NCI-H1105 (cell line): Measurements from ENCODE around the gene PUS1.
"Not testable (repeated sequence)": the region's sequence is repeated elsewhere in the genome, so short reads cannot be mapped to it uniquely, and the experiment has no call there.

Source experiments
- DNase-seq: peaks from one replicate; lab custom pipeline; 2025; lab: John Stamatoyannopoulos, UW

Gene PUS1

DNA sequence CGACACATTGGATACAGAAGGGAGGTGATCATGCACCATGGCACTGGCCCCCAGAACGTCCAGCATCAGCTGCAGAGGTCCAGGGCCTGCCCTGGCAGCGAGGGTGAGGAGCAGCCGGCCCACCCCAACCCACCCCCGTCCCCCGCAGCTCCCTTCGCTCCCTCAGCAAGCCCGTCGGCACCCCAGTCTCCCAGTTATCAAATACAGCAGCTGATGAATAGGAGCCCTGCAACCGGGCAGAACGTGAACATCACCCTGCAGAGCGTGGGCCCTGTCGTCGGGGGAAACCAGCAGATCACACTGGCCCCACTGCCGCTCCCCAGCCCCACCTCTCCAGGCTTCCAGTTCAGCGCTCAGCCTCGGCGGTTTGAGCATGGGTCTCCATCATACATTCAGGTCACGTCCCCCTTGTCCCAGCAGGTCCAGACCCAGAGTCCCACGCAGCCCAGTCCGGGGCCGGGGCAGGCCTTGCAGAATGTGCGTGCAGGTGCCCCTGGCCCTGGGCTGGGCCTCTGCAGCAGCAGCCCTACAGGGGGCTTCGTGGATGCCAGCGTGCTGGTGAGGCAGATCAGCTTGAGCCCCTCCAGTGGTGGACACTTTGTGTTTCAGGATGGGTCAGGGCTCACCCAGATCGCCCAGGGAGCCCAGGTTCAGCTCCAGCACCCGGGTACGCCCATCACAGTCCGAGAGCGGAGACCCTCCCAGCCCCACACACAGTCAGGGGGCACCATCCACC is 31.7 kb downstream of the PUS1 start:
- not testable (repeated sequence) for DNase-seq

DNA sequence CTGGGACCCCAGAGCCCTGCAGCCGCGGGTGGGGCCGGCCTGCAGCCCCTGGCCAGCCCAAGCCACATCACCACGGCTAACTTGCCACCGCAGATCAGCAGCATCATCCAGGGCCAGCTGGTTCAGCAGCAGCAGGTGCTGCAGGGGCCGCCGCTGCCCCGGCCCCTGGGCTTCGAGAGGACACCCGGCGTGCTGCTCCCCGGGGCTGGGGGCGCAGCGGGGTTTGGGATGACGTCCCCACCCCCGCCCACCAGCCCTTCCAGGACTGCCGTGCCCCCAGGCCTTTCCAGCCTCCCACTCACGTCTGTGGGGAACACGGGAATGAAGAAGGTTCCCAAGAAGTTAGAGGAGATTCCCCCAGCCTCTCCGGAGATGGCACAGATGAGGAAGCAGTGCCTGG is 32.3 kb downstream of the PUS1 start:
- not testable (repeated sequence) for DNase-seq

DNA sequence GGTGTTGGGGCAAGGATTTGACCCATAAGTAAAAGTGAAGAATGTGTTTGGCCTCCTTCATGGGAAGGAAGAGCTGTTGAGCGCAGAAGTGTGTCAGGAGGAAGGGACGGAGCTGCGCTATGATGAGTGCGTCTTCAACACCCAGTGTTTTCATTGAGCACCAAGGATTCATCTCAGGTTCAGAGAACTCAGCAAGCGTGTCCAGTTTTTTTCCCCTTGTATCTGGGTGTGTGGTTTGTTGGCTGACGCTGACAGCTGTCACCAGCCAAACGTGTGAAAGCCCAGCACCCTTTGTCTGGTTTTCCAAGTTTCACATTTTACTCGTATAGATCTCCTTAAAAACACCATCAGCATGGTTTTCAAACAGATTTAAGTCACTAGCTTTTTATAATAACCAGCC is 33.0 kb downstream of the PUS1 start:
- DNase-seq = no peak

DNA sequence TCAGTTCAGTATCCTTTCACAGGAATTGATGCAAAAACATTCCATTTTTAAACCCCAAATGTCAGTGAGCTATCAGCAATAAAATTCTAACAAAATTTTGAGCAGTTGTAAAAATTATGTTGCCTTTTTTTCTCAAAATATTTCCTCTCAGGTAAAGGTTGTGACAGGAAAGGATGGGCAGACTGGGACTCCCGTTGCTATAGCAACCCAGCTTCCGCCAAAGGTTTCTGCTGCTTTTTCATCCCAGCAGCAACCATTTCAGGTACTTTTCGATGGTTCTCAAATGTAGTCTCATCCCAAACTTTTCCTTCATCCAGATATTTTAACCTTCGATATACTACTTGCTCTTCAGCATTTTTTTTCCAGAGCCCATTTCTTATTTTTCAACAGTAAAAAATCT is 34.3 kb downstream of the PUS1 start:
- DNase-seq = no peak

DNA sequence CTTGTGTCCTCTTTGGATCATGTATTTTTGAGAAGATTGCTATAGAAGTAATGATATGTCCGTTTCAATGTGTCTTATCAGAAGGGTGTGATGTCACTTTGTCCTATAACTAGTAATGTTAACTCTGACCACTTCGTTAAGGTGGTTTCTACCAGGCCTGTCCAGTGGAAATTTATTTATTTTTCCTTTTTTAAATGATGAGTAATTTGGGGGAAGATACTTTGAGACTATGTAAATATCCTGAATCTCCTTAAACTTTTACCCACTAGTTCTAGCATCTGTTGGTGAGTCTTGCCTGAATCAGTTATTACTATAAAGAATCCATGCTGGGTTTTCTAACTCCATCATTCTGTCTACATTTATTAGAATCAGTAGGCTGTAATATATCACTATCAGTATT is 36.0 kb downstream of the PUS1 start:
- DNase-seq = no peak

DNA sequence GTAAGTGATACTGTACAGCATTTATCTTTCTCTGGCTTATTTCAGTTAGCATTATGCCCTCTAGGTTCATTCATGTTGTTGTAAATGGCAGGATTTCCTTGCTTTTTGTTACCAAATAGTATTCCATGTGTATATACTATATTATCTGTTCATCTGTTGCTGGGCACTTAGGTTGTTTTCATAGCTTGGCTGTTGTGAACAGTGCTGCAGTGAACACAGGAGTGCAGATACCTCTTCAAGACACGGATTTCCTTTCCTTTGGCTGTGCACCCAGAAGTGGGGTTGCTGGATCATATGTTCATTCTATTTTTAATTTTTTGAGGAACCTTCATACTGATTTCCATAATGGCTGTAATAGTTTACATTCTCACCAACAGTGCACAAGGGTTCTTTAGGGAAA is 42.1 kb downstream of the PUS1 start:
- no peak for DNase-seq

DNA sequence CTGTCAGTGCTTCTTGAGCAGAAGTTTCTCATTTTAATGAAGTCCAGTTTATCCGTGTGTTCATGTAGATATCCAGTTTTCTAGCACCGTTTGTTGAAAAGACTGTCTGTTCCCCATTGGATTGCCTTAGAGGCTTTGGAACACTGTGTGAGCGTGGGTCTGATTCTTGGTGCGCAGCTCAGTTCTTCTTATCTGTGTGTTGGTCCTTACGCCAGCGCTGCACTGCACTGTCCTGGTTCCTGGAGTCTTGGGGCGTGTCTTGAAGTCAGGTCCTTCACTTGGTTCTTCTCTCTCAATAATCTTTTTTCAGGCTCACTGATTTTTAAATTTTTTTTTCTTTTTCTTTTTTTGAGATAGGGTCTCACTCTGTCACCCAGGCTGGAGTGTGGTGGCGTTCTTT is 46.2 kb downstream of the PUS1 start:
- no peak for DNase-seq

DNA sequence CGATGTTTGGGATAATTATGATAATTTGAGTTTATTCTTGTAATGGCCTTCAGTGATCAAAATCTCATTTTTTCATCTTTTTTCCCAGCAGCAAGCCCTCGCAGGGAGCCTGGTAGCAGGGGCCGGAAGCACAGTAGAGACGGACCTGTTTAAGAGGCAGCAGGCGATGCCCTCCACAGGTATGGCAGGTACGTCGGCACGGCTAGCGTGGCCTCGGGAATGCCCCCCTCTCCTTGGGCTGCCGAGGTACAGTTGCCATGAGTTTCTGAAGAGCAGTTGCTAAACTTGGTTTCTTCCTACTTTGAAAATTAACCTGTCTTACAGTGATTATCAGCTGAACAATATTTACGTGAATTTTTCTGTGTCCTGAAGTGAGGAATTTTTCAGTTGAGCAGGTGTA is 50.5 kb downstream of the PUS1 start:
- no peak for DNase-seq

DNA sequence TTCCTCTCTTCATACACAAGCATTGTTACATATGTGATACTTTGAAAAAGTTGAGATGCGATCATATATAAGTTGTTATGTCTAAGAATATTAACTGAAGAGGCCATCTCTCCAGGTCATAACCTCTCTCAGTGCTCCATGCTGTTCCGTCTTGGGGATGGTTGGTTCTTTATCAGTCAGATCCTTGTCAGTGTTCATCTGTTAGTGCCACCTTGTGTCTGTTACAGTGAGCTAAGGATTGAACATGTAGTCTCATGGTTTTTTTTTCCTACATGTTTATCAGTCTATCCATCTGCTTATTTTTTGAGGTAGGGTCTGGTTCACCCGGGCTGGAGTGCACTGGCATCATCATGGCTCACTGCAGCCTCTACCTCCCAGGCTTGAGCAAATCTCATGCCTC is 51.2 kb downstream of the PUS1 start:
- no peak for DNase-seq

DNA sequence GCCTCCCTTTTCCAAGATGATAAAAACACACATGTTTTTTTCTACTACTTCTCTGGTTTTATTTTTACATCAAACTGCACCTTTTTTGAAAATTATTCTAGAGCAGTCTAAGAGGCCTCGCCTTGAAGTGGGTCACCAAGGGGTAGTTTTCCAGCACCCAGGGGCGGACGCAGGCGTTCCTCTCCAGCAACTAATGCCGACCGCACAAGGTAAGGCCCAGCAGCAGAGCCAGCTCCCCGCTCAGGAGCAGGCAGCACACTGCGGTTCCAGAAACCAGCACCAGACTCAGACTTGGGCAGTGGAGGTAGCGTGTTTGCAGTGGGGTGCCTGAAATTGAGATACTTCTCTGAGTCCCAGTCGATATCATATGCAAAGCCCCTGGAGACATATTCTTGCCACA is 52.3 kb downstream of the PUS1 start:
- DNase-seq = no peak

DNA sequence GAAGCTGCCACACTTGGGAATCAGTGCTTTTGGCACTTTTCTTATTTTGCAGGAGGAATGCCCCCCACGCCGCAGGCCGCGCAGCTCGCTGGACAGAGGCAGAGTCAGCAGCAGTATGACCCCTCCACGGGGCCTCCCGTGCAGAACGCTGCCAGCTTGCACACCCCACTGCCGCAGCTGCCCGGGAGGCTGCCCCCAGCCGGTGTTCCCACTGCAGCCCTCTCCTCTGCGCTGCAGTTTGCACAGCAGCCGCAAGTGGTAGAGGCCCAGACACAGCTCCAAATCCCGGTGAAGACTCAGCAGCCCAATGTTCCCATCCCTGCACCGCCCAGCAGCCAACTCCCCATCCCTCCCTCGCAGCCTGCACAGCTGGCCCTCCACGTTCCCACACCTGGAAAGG is 53.0 kb downstream of the PUS1 start:
- no peak for DNase-seq

DNA sequence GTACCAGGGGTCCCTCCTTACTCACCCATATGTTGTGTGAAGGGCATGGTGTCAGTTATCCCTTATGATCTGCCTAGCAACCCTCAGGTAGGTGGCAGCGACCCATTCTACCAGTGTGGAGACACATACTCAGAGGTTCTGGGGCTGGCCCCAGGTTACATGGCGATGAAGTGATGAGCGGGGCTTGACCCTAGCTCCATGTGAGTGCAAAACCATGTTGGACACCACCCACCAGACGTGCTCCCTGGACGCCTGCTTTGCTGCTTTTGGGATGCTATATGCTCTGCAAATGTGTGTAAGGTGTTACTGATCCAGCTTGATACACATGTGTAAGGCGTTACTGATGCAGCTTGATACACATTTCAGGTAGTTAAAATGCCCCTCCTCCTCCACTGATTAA is 54.0 kb downstream of the PUS1 start:
- no peak for DNase-seq

DNA sequence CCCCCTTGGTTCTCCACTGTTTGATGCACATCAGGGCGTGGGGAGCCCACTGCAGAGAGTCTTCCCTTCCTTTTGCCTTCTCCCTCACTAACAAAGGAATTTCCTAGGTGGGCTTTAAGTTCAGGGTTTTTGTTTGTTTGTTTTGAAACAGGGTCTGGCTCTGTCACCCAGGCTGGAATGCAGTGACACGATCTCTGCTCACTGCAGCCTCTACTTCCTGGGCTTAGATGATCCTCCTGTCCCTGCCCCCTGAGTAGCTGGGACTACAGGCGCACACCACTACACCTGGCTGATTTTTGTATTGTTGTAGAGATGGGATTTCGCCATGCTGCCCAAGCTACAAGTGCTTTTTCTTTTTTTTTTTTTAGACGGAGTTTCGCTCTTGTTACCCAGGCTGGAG is 54.5 kb downstream of the PUS1 start:
- DNase-seq = no peak

DNA sequence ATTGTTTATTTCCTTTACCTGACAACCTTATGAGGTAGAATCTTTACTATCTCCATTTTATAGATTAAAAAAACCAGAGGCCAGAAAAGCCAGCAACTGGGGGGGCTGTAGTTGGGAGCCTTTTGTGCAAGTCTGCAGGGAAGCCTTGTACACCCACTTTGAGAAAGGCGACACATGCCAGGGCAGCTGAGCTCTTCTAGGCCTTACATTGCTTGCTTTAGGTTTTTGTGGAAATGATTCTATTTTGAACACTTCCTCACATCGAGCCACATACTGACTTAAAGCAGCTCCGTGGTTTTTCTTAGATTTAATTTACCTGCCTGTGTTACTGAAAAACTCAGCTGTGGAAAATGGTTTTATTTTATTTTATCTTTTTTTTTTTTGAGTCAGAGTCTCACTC is 55.3 kb downstream of the PUS1 start:
- DNase-seq = no peak

DNA sequence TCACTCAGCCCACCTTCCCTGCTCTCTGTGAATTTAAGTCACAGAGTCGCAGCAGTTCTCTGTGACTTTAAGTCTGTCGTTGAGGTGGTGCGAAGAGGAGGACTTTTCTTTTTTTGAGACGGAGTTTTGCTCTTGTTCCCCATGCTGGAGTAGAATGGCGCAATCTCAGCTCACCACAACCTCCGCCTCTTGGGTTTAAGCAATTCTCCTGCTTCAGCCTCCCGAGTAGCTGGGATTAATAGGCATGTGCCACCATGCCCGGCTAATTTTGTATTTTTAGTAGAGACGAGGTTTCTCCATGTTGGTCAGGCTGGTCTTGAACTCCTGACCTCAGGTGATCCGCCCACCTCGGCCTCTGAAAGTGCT is 56.4 kb downstream of the PUS1 start:
- not testable (repeated sequence) for DNase-seq

DNA sequence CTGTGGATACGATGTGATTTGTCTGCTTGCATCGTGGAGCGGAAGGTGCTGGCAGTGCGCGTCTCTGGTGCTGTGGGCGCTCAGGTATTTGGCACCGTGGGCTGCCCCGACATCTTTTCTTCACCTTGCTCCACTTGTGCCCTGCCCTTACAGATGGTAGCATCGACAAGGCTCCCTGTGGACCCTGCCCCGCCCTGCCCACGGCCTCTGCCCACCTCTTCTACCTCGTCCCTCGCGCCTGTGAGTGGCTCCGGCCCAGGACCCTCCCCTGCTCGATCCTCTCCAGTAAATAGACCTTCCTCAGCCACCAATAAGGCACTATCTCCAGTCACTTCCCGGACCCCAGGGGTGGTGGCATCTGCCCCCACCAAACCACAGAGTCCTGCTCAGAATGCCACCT is 57.3 kb downstream of the PUS1 start:
- no peak for DNase-seq

DNA sequence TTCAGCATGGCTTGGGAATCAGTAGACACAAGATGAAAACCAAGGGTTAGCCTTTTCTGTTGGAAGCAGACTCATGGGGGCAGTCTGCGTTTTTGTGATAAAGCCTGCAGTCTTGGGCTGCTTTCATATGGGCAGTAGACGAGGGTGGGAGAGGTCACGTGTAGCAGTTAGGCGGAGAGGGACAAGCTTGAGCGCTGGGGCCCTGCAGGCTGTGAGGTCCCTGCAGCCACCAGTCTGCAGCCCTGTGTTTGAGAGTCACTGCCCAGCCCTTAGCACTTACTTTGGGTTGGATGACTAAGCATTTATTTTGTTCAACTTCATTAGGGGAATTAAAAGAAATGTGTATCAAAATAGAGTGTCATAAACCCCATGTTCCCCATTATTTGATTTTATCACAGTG is 57.8 kb downstream of the PUS1 start:
- DNase-seq = no peak

DNA sequence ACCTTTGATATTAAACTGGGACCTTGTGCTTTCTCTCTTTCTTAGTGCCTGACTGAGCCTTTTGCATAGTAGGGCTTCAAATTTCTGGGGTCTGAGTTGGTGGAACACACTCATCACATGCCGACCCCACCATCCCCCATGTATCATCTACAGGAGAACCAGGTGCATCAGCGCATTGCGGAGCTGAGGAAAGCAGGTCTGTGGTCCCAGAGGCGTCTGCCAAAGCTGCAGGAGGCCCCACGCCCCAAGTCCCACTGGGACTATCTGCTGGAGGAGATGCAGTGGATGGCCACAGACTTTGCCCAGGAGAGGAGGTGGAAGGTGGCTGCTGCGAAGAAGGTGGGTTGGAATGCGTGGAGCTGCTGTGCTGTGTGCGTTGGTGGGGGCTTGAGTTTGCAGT is 58.5 kb downstream of the PUS1 start:
- no peak for DNase-seq

DNA sequence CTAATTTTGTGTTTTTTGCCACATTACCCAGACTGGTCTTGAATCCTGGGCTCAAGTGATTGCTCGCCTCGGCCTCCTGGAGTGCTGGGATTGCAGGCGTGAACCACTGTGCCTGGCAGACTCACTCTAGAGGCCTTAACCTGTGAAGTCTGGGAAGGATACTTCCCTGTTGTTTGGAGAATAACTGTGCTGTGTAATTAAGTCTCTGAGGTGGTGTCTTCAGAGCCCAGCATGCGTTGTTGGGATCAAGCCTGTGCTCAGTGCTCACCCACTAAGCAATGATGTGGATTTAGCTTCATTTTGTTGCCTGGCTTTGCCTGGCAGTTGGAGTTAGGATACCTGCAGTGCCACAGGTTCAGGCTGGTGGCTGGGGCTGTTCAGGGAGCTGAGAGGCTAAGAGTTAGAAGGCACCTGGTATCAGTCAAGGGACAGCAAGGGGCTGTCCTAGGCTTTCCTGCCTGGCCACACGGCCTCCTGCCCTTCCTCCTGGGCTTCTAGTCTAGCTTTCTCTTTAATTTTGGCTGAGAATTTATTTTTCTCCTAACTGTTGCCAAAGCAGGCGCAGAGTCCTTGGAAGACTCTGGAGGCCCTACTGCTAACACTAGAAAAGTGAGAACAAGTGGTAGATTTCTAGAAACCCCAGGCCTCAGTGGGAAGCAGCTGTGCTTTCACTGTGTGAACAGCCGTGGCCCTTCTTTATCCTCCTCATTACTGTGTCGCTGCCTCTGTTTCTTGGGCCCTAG is 59.1 kb downstream of the PUS1 start:
- DNase-seq = no peak

DNA sequence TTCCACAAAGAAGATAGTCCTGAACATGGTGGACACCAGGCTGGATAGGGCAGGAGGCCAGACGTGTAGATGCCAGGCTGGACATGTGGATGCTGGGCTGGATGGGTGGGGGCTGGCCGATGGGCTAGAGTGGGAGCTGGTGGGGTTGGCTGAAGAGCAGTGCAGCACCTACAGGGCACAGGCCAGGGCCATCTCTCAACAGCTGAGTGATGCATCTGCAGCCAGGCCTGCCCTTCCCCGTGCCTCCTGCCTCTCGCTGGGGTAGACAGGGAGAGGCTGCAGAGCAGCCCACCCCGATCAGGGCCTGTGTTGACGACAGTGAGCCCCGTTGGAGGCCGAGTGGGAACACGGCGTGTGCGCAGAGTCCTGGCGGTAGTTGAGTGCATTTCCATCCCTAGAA is 59.9 kb downstream of the PUS1 start:
- no peak for DNase-seq

DNA sequence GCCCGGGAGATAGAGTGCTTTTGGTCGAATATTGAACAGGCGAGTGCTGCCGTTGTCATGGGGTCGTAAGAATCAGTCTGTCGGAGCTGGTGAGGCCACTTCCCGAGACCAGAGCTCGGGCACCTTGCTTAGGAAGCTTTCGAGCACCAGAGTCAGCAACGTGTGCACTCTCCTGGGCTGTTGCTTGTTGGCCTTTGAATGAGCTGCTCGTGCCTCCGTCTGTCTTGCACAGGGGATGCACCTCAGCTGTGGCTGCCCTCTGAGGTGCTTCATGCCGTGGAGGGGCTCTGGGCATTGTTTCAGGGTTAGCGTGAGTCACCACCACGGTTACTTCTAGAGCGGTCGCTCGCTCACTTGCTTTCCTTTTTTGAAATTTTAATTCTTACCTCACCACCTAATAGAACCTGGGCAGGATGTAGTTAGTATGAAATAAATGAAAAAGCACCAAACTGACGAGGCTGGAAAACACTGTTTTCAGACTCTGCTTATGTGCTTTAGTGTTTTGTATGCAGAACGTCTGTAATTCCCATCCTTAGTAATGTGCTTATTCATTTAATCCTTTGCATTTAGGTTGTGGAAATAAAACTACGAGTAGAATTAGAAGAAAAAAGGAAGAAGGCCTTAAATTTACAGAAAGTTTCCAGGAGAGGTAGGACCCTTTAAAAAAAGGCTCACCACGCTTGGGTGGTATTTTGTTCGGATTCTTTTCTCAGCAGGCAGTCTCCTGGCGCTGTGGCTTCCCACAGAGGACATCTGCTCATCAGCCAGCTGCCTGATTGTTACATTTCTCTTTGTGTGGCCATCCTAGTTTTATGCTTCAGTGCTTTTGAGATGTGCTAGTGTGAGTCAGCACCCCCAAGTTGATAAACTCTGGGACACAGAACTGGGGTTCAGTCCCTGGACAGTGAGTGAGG is 61.2 kb downstream of the PUS1 start:
- DNase-seq = no peak

DNA sequence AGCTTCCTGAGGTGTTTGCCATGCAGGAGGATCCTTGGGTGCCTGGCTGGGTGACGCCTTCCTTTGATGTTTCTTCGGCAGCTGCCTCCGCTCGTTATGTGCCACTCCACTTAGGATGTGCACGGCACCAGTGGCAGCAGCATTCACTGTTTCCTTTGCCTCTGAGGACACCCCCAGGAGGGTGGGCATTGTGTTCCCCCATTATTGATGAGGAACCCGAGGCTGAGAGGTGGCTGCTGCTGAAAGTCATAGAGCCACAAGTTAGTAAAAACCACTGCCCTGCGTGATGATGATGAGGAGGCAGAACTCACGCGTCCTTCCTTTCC is 61.9 kb downstream of the PUS1 start:
- no peak for DNase-seq

DNA sequence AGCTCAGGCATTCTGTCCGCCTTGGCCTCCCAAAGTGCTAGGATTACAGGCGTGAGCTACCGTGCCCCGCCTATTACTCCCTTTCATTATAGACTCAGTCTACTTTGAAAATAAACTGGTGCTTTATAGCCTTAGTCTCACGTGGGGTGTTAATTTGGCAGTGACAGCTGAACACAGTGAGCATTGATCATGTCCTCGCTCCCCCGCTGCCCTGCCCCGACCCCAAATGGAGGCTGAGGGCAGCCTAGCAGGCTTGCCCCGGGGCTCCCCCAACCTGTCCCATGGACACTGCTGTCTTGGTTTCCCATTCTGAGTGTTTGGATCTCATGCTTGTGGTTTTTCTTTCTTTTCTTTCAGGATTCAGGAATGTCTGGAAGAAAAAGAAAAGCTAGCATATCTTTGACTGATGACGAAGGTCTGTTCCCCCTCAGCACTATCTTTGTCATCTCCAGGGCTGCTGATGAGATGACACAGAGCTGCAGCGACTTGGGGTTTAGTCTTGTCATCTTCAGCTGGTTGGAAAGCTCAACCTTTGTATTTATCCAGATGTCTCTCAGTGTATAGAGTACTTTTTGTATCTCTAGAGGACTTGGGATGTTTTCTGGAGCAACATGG is 62.8 kb downstream of the PUS1 start:
- no peak for DNase-seq
